Adrenal gland (tissue), 5 donors: ENCODE results near the gene FLT3LG.

Experiments used
- POLR2A ChIP-seq, 2 donors: fragments of 450-650 bp; IDR thresholded peaks; one replicate each; pipeline ENCODE4 v1.6.1; 2017; ENCODE audit warnings: antibody characterized with exemption in 2 of 2, mild to moderate bottlenecking in 2 of 2, moderate library complexity in 1 of 2
- TF ChIP-seq, protein P1 (sequence below), 6 experiments: fragments of 450-650 bp in 4 of 6; fragments of 200-600 bp in 2 of 6; sonication (generic) in 1 of 6; IDR thresholded peaks; 1 replicate in 5 of 6; 2 replicates in 1 of 6; pipeline versions ENCODE4 v1.5.1 to v1.8.0; 2016 to 2021; ENCODE audit warnings: antibody characterized with exemption in 6 of 6, mild to moderate bottlenecking in 2 of 6, moderate library complexity in 1 of 6
- donor health status: DM: no; HTN: no; CAD: no.

DNA sequence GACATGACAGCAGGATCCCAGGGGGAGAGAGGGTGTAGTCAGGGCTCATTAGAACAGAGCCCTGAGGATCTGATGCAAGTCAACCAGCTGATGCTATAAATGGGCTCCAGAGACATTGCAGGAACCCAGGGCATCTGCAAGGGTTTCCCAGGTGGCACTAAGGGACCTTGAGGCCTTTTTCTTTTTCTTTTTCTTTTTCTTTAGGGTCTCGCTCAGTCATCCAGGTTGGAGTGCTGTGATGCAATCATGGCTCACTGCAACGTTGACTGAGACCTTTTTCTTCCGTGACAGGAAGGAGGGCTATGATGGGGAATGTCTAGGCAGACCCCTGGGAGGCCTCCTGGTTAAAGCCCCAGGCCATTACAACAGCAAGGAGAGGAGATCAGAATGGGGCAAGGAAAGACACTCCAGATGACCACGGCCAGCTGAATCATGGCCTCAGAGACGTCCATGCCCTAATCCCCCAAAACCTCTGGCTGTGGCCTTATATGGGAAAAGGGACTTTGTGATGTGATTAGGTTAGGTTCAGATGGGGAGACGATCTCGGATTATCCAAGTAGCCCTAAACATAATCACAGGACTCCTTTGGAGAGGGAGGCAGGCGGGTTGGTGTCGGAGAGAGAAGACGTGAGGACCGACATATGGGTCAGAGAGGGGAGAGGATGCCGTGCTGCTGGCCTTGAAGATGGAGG is 33.9 kb downstream of the FLT3LG start:
- TF ChIP-seq POLR2A (IDR thresholded peaks at IDR 0.05) = no peak
- TF ChIP-seq, protein P1, sequence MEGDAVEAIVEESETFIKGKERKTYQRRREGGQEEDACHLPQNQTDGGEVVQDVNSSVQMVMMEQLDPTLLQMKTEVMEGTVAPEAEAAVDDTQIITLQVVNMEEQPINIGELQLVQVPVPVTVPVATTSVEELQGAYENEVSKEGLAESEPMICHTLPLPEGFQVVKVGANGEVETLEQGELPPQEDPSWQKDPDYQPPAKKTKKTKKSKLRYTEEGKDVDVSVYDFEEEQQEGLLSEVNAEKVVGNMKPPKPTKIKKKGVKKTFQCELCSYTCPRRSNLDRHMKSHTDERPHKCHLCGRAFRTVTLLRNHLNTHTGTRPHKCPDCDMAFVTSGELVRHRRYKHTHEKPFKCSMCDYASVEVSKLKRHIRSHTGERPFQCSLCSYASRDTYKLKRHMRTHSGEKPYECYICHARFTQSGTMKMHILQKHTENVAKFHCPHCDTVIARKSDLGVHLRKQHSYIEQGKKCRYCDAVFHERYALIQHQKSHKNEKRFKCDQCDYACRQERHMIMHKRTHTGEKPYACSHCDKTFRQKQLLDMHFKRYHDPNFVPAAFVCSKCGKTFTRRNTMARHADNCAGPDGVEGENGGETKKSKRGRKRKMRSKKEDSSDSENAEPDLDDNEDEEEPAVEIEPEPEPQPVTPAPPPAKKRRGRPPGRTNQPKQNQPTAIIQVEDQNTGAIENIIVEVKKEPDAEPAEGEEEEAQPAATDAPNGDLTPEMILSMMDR (IDR thresholded peaks at IDR 0.05) = no peak
